ENCODE measurements around the gene KMO.

Gene KMO

DNA sequence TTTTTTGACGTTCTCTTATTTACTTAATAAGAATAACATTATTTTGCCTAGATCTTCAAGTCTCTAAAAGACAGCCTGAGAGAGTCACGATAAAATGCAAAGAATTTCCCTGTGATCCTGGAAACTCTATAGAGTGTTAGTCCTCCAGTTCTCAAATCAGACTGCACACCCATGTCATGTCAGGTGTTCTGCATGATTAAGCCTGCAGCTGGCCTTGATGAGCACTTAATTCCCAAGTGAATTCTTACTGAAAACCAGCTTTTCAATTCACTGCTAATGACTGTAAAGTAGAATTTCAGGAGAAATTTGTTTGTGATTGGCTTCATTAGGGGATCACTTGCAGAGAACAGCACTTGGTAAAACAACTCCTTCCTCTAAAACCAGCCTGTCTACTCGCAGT, 66.1 kb downstream of the KMO start:
- DNase-seq = peak; percentile 13

GRCh38 chr1:241600496-241600901, 68.3 kb downstream of the KMO start:
- no peak for DNase-seq

DNA sequence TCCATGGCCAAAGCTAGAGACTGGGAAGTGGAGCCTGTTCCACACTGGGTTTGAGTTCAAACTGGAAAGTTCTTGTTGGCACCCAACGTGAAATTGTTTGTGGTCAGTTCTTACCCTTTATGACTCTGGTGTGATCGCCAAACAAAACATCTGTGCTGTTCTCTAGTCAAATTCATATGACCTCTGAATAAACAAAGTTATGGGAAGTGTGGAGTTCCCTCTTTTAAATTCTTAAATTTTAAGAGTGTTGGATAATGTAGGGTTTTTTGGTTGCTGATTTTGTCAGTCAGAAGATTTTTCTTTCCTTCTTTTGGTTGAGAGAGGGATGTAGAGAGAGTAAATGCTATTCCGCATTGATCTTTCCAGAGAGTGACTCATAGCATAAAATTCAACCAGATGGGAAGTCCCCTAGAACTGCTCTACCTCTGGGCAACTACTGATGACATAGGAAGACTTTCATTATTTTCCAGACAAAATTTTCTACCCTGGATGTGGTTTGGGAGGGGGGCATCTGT, 71.6 kb downstream of the KMO start:
- no peak for DNase-seq

DNA sequence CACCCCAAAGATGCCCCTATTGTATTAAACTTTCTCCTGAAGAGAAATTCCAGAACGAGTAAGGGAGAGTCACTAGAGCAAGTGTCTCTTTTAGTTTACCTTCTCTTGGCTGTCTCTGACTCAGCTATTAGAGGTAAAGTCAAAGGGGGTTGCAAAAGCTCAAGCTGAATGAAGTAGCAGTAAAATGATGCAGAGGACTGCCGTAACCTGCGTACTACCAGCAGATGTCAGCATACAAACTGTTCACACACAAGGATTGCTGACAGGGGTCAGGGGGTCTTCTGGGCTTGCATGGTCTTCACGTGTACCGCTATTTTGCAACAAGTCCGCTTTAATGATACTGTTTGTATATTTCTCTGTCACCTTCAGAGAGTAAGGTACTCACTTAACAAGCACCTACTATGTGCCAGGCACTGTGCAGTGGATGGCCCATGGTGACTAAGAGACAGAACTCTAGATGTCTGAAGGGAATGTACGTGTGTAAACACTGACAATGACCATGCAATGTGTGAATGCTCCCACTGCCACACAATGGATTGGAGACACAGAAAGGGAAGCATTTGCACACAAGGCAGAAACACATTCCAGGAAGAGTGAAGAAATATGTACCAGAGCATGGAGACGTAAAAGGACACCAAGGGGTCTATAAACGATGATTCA, 73.1 kb downstream of the KMO start:
- no peak for DNase-seq

DNA sequence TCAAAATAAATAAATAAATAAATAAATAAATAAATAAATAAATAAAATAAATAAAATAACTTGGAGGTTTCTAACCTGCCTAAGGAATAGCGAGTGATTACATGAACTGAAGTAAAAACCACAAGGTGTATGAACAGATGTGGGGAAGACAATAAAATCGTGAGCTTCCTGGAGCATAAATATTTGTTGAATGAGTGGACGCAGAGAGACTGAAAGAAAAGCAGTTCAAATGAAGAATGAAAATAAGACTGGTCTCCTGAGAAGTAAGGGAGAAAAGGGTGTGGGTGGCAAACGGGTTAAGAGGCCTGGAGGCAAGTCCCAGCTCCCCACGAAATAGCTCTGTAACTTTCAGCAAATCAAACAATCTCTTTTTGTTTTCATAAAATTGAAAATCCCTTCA, 74.4 kb downstream of the KMO start:
- no peak for DNase-seq

DNA sequence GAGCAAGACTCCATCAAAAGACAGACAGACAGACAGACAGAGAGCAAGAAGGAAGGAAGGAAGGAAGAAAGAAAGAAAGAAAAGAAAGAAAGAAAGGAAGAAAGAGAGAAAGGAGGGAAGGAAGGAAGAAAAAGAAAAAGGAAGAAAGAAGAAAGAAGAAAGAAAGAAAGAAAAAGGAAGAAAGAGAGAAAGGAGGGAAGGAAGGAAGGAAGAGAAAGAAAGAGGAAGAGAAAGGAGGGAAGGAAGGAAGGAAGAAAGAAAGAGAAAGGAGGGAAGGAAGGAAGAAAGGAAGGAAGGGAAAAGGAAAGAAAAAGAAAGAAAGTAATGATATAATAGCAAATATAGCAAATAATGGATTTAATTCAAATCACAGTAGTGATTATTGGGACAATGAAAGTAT, 75.3 kb downstream of the KMO start:
- no peak for DNase-seq

DNA sequence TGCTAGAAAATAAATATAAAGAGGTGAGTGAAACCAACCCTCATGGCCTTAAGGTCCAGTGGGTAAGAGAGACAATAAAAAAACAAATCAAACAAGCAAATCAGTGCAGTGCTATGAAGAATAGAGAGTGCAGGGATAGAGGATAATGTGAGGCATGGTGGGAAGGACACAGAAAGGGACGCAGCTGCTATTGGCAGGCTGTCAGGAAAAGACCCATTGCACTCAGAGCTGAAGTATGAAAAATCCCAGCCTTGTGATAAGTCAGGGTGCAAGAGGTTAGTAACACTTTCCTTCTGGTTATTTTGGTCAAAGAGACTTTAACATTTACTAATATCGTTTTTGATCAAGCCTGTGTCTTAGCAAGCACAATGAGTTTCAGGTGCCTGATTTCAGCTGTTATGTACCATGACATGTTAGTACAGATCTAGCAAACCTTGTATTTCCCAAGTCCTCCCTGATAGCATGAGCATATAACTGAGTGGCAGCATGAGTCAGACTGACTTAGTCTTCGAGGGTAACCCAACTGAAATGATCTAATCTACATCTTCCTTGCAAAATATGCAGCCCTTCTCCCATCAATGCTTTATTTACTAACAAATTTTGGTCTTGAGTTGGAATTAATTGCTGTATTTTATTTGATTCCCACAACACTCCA, 76.3 kb downstream of the KMO start:
- DNase-seq = no peak

DNA sequence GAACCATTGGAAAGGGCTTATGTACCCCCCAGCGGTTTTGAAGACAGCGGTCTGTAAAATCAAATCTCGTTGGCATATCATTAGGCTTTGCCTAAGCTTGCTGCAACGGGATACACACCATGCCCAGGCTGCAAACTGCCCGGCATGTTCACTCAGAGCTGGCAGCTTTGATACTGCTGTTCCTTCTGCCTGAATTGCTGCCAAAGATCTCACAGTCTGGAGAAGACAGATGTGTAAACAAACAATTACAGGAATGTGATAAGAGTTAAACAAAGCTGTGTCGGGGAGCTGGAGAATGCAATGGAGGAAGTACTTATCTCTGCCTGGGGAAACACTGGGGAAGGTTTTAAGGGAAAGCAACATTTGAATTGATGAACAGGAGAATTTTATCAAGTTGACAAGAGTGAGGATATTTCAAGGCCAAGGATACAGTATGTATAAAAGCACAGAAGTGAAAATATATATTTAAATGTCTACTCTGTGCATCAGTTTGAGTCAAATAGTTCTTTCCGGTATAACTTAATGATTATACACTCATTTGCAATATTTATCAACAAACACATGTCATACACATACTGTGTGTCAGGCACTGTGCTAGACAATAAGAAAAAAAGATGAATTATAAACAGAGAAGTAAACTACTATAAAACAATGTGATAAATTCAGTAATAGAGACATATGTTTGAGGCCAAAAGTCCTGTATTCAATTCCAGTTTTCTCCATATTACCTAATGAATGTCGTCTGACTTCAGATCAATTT, 78.1 kb downstream of the KMO start:
- DNase-seq = peak; percentile 53

DNA sequence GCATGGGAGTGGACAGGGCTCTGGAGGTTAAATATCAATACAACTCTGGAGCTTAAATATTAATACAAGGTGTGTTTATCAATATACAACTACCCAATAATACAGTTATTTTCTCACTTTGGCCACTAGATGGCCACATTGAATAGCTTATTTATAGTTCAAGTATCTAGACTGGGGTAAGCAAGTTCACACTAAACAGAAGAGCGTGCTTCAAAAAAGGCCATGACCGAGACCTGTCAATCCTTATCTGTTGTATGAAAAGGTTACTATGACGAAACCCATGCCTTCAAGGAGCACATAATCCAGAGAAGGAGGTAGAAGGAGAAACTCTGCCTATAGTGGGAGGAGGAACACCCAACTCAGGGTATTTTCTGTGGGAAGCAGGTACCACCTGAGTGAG, 78.9 kb downstream of the KMO start:
- peak; percentile 36 for DNase-seq

- DNase-seq = no peak
These were observed 79.6 kb downstream of the KMO start for GRCh38 chr1:241611736-241612135.

GRCh38 chr1:241612533-241613477, 80.6 kb downstream of the KMO start:
- DNase-seq = no peak

GRCh38 chr1:241614144-241614543, 82.0 kb downstream of the KMO start:
- no peak for DNase-seq

DNA sequence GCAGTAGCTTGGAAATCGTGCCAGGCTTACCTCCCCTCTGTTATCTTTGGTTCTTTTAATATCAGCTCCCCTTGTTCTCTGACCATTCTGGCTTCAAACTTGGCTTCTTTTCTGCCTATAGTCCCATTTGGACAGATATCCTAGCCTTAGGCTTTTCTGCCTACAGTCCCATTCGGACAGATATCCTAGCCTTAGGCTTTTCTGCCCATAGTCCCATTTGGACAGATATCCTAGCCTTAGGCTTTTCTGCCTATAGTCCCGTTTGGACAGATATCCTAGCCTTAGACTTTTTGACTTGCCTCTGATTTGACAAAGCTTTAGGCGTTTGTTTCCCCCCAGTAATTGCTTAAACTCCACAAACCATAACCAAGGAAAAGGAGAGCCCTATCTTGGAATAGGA, 82.4 kb downstream of the KMO start:
- no peak for DNase-seq

DNA sequence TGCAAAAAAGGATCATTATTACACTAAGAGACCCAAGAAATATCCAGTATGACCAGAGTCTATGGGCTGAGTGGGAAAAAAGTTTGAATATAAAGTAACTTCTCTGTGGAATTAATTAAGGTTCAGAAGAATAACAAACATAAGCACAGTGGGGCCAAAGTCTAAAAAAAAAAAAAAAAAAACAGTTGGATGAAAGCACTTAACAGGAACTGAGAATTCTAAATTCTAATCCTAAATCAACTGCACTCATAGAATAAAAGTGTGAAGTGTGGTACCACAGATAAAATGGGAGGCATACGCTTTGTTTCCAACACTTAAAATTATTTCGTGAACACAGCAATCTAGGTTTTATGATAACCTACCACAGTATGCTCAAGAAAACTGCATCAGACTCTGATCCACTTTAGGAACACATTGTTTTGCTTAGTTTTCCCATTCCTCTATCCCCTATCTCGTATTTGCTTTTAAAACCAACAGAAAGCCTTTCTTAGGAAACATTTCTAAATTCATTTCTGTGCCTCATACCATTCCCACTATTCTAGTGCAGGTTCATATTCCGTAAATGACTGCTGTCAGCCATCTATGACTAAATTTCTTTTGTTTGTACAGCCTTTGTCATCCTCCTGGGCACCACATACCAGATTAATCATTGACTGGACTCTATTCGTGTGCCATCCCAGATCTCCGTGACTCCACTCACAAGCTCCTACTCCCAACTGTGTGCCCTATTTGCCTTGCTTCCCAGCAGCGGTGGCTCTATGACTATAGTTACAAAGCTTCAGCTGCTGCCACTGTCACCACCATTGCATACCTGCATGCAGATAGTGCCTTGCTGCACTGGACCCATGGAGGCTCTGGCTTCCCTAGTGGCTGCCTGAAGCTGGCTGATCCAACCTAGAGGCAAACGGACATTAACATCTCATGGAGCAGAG, 83.1 kb downstream of the KMO start:
- DNase-seq = no peak

DNA sequence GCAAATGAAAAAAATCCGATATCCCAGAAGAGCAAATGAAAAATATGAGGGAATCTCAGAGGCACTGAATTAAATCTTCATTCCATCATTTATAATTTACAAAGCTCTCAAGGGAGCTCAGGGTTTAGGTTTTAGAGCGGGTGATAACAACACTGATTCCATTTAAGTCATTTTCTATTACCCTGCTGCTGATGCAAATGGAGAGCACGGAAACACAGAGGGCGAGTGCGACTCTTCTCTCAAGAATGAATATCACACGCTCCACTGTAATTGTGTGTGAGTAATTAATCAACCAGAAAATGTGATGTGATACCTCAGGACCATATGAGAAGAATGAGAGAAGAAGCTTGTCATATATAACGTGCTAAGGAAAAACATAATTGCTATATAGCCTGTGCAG, 85.2 kb downstream of the KMO start:
- DNase-seq = no peak

GRCh38 chr1:241622669-241623068, 90.5 kb downstream of the KMO start:
- no peak for DNase-seq

- DNase-seq = no peak
These were observed 92.8 kb downstream of the KMO start for GRCh38 chr1:241624935-241625334.

GRCh38 chr1:241627453-241628259, 95.5 kb downstream of the KMO start:
- no peak for DNase-seq

DNA sequence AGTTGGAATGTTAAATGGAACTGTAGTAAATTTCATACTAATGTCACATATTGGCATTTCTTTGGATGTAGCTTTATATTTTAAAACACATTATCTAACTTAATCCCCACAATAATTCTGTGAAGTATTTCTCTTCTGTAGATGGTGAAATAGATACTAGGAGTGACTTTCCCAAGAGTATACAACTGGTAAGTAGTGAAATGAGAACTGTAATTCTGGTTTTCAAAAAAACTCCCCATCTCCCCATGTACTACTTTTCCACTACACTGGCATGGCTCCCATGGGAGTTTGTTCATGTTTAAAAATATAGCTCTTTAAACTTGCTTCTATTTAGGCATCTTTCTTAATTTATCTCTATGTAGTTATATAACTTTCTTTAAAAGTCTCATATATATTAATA, 97.8 kb downstream of the KMO start:
- DNase-seq = no peak

- no peak for DNase-seq
These were observed 98.3 kb downstream of the KMO start for GRCh38 chr1:241630476-241630875.

GRCh38 chr1:241630899-241631298, 98.7 kb downstream of the KMO start:
- no peak for DNase-seq

All from DMS79 treated with DMSO at 0.1 percent for 48 hours (cell line).